H1 (cell line): ENCODE results near the gene ASPDH. TPM values are rescaled to one million over a fixed set of nuclear protein-coding genes. Genes with fewer than 3 reads are reported as not detected.

Experiments
- BACH1 ChIP-seq: IDR thresholded peaks from 2 replicates; pipeline ENCODE4 v1.6.1; 2012; ENCODE audit warnings: low read length, improper control_type of control experiment
- BRCA1 ChIP-seq: IDR thresholded peaks from 2 replicates; pipeline ENCODE4 v1.6.1; 2012; ENCODE audit warnings: low read depth, low read length, improper control_type of control experiment
- CHD2 ChIP-seq: IDR thresholded peaks from 2 replicates; pipeline ENCODE4 v1.6.1; 2012; ENCODE audit warnings: low read length, improper control_type of control experiment
- EZH2 ChIP-seq: fragments of 200-600 bp; sonication (generic); IDR thresholded peaks from 2 replicates; pipeline ENCODE4 v1.7.1; 2012; ENCODE audit warnings: low read depth, mild to moderate bottlenecking, moderate library complexity, low read length, inconsistent platforms; ENCODE audit not compliant: severe bottlenecking
- HDAC6 ChIP-seq: IDR thresholded peaks from one replicate; pipeline ENCODE4 v1.7.1; 2012; ENCODE audit warnings: low read depth, mild to moderate bottlenecking, inconsistent platforms, low read length, moderate library complexity
- NANOG ChIP-seq: IDR thresholded peaks from 2 replicates; pipeline ENCODE4 v1.6.1; 2011; ENCODE audit warnings: low read length, low read depth, mild to moderate bottlenecking, inconsistent platforms; ENCODE audit not compliant: insufficient read depth, poor library complexity, severe bottlenecking
- PHF8 ChIP-seq: fragments of 200-600 bp; sonication (generic); conservative IDR thresholded peaks from 2 replicates; pipeline ENCODE4 v1.7.1; 2012; ENCODE audit warnings: low read depth, mild to moderate bottlenecking, inconsistent platforms, low read length, moderate library complexity
- POLR2AphosphoS5 ChIP-seq: IDR thresholded peaks from 2 replicates; pipeline ENCODE4 v1.6.1; 2011; ENCODE audit warnings: low read depth, low read length
- RNF2 ChIP-seq: fragments of 200-900, 300-1000 bp; sonication (generic); IDR thresholded peaks from 2 replicates; pipeline ENCODE4 v1.7.1; 2016; ENCODE audit warnings: borderline replicate concordance, low read depth, mild to moderate bottlenecking, antibody characterized with exemption, low read length; ENCODE audit not compliant: poor library complexity, severe bottlenecking; ENCODE audit errors: missing control alignments
- SIRT6 ChIP-seq: IDR thresholded peaks from one replicate; pipeline ENCODE4 v1.7.1; 2012; ENCODE audit warnings: low read length, inconsistent platforms
- TAF7 ChIP-seq: optimal IDR thresholded peaks from 2 replicates; pipeline ENCODE3; 2011; ENCODE audit warnings: low read depth, mild to moderate bottlenecking, inconsistent platforms, low read length, moderate library complexity, borderline replicate concordance
- polyA plus RNA-seq, 7 experiments: library from polyadenylated mRNA; depleted of rRNA in 3 of 7; stranded (reverse) in 5 of 7; unstranded in 2 of 7; fragments of >200 nt in 5 of 7; fragments of 200-250 nt in 2 of 7; gene quantifications; 1 replicate in 5 of 7; 2 replicates in 1 of 7; 4 replicates in 1 of 7; pipeline versions ENCODE4 v1.2.1 to v1.2.3, GENCODE V29; 2011 to 2013; ENCODE audit warnings: missing spikeins in 2 of 7, mixed read lengths in 2 of 7
- total RNA-seq: library from RNA; stranded (reverse); fragmentation: NEBNext Ultra II Directional; extraction: Animal tissue kit (Norgen Biotek cat#: 25700); gene quantifications from 2 replicates; pipeline ENCODE4 v1.2.1, GENCODE V29; 2021
- TF ChIP-seq, protein P1 (sequence below): fragments of 300-600 bp; sonication (generic); IDR thresholded peaks from 2 replicates; pipeline ENCODE4 v1.7.1; 2012; ENCODE audit warnings: low read length, moderate library complexity, mild to moderate bottlenecking, inconsistent platforms; ENCODE audit not compliant: insufficient replicate concordance

The ASPDH gene
- total and polyA plus RNA-seq, 2 of the 8 experiments (the other 6 are each of a cell fraction or from before 2014, with no cell fraction given): not detected

DNA sequence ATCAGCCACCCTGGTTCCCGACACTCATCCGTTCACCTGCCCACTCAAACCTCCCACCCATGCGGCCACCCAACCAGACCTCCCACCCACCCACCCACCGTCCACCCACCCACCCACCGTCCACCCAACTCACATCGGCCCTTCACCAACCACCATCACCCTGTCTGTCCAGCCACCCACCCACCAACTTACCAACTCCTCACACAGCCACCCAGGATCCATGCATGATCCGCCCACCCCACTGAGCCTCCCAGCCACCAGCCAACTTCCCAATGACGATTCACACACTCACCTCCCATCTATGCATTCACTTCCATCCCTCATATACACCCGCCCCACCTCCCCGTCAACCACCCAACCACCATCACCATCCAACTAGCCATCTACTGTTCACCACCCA, 7.0 kb downstream of the ASPDH start (continued):
- TF ChIP-seq, protein P1, sequence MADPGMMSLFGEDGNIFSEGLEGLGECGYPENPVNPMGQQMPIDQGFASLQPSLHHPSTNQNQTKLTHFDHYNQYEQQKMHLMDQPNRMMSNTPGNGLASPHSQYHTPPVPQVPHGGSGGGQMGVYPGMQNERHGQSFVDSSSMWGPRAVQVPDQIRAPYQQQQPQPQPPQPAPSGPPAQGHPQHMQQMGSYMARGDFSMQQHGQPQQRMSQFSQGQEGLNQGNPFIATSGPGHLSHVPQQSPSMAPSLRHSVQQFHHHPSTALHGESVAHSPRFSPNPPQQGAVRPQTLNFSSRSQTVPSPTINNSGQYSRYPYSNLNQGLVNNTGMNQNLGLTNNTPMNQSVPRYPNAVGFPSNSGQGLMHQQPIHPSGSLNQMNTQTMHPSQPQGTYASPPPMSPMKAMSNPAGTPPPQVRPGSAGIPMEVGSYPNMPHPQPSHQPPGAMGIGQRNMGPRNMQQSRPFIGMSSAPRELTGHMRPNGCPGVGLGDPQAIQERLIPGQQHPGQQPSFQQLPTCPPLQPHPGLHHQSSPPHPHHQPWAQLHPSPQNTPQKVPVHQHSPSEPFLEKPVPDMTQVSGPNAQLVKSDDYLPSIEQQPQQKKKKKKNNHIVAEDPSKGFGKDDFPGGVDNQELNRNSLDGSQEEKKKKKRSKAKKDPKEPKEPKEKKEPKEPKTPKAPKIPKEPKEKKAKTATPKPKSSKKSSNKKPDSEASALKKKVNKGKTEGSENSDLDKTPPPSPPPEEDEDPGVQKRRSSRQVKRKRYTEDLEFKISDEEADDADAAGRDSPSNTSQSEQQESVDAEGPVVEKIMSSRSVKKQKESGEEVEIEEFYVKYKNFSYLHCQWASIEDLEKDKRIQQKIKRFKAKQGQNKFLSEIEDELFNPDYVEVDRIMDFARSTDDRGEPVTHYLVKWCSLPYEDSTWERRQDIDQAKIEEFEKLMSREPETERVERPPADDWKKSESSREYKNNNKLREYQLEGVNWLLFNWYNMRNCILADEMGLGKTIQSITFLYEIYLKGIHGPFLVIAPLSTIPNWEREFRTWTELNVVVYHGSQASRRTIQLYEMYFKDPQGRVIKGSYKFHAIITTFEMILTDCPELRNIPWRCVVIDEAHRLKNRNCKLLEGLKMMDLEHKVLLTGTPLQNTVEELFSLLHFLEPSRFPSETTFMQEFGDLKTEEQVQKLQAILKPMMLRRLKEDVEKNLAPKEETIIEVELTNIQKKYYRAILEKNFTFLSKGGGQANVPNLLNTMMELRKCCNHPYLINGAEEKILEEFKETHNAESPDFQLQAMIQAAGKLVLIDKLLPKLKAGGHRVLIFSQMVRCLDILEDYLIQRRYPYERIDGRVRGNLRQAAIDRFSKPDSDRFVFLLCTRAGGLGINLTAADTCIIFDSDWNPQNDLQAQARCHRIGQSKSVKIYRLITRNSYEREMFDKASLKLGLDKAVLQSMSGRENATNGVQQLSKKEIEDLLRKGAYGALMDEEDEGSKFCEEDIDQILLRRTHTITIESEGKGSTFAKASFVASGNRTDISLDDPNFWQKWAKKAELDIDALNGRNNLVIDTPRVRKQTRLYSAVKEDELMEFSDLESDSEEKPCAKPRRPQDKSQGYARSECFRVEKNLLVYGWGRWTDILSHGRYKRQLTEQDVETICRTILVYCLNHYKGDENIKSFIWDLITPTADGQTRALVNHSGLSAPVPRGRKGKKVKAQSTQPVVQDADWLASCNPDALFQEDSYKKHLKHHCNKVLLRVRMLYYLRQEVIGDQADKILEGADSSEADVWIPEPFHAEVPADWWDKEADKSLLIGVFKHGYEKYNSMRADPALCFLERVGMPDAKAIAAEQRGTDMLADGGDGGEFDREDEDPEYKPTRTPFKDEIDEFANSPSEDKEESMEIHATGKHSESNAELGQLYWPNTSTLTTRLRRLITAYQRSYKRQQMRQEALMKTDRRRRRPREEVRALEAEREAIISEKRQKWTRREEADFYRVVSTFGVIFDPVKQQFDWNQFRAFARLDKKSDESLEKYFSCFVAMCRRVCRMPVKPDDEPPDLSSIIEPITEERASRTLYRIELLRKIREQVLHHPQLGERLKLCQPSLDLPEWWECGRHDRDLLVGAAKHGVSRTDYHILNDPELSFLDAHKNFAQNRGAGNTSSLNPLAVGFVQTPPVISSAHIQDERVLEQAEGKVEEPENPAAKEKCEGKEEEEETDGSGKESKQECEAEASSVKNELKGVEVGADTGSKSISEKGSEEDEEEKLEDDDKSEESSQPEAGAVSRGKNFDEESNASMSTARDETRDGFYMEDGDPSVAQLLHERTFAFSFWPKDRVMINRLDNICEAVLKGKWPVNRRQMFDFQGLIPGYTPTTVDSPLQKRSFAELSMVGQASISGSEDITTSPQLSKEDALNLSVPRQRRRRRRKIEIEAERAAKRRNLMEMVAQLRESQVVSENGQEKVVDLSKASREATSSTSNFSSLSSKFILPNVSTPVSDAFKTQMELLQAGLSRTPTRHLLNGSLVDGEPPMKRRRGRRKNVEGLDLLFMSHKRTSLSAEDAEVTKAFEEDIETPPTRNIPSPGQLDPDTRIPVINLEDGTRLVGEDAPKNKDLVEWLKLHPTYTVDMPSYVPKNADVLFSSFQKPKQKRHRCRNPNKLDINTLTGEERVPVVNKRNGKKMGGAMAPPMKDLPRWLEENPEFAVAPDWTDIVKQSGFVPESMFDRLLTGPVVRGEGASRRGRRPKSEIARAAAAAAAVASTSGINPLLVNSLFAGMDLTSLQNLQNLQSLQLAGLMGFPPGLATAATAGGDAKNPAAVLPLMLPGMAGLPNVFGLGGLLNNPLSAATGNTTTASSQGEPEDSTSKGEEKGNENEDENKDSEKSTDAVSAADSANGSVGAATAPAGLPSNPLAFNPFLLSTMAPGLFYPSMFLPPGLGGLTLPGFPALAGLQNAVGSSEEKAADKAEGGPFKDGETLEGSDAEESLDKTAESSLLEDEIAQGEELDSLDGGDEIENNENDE: no peak
- TF ChIP-seq BRCA1 (no peak), POLR2AphosphoS5 (no peak), RNF2 (no peak), PHF8 (no peak), SIRT6 (no peak), BACH1 (no peak), EZH2 (no peak), TAF7 (no peak), NANOG (no peak), HDAC6 (no peak), CHD2 (no peak)
